Measurements from ENCODE around the gene SLC34A3. TPM values are rescaled to one million over a fixed set of nuclear protein-coding genes. Genes with fewer than 3 reads are reported as not detected.
A peak's percentile ranks its signal among the peaks of the same experiment; 100 is the strongest.

The SLC34A3 gene
- total RNA-seq, 1 donor from 2014 or later, result 0.27 TPM

DNA sequence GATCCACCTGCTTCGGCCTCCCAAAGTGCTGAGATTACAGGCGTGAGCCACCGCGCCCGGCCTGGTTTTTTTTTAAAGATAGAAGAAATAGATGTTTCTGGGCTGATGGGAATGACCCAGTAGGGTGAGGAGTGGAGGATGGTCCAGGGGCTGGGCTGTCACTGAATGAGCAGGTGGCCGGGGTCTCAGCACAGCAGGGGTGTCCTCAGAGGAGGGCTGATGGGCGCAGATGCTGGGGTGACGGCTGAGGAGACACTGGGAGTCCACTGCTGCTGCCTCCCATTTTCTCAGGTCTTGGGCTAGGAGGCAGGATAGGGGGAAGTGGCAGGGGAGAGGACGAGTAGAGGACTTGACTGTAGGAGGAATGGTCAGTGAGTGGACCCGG lies 44.5 kb downstream of the SLC34A3 start:
- no peak for DNase-seq (ENCODE audit: low spot score in 2 of 2, unreplicated experiment in 2 of 2)
- peak overlapping the region; percentile 39 for H3K27ac Mint-ChIP-seq
- H3K4me1 Mint-ChIP-seq, result peaks cover 24% of the 10 kb centered on the region
- H3K9me3 Mint-ChIP-seq, result no peaks in the 10 kb centered on the region
- no peak overlapping the region for H3K4me3 Mint-ChIP-seq
- no peak for TF ChIP-seq CTCF (IDR thresholded peaks at IDR 0.05; ENCODE audit: unreplicated experiment)
- H3K27me3 Mint-ChIP-seq (ENCODE audit: low read depth), result no peaks in the 10 kb centered on the region
- H3K36me3 Mint-ChIP-seq, result peaks cover 2% of the 10 kb centered on the region

DNA sequence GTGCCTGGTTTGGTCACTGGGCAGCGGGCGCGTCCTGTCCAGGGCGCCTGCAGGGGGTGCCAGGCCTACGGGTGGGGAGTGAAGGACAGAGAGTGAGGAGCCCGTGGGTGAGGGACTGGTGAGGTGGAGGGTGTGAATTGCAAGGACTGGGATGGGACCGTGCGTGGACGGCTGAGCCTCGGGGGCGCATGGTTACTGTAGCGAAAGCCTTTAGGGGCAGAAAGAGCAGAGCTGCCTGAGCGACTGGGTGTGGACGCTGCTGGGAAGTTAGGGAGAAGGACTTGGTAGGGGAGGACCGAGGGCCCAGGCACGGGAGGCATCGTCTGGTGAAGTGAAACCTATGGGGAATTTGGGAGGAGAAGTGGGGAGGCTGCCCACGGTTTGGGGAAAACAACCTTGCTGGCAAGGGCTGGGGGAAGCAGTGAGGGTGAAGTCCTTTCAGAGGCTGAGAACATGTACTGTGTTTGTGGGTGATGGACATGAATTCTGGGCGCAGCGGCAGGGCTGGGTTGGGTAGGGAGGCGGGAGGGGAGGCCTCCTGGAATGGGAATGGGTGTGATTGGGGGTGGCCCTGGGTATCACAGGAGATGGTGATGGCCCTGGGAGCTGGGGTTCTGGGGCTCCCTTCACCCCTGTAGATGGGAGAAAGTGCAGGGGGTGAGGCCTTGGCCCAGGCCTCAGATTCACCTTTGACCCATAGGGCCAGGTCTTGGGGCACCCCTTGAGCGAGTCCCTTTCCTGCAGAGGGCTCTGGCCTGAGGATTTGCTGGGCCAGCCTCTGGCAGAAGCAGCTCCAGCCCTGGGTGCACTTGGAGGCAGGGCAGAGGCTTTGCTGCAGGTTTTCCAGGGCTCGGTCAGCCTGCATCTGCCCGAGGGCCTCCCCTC lies 45.1 kb downstream of the SLC34A3 start:
- Mint-ChIP-seq H3K27me3 (ENCODE audit: low read depth) (no peaks in the 10 kb centered on the region), H3K36me3 (peaks cover 2% of the 10 kb centered on the region), H3K4me3 (no peak overlapping the region), H3K27ac (peak overlapping the region; percentile 61), H3K4me1 (peaks cover 24% of the 10 kb centered on the region), H3K9me3 (no peaks in the 10 kb centered on the region)
- TF ChIP-seq CTCF (IDR thresholded peaks at IDR 0.05; ENCODE audit: unreplicated experiment), result no peak
- DNase-seq (ENCODE audit: low spot score in 2 of 2, unreplicated experiment in 2 of 2), result peak in 1 of 2 experiments; percentile 35

- Mint-ChIP-seq H3K27ac (peak overlapping the region; percentile 94), H3K4me3 (peak overlapping the region; percentile 72), H3K36me3 (no peaks in the 10 kb centered on the region), H3K4me1 (peaks cover 25% of the 10 kb centered on the region), H3K27me3 (ENCODE audit: low read depth) (peaks cover 2% of the 10 kb centered on the region), H3K9me3 (no peaks in the 10 kb centered on the region)
- DNase-seq (ENCODE audit: low spot score in 2 of 2, unreplicated experiment in 2 of 2), result peak in 1 of 2 experiments; percentile 72
- TF ChIP-seq CTCF (IDR thresholded peaks at IDR 0.05; ENCODE audit: unreplicated experiment), result no peak
Measured at GRCh38 chr9:137276473-137277328, 46.0 kb downstream of the SLC34A3 start.

DNA sequence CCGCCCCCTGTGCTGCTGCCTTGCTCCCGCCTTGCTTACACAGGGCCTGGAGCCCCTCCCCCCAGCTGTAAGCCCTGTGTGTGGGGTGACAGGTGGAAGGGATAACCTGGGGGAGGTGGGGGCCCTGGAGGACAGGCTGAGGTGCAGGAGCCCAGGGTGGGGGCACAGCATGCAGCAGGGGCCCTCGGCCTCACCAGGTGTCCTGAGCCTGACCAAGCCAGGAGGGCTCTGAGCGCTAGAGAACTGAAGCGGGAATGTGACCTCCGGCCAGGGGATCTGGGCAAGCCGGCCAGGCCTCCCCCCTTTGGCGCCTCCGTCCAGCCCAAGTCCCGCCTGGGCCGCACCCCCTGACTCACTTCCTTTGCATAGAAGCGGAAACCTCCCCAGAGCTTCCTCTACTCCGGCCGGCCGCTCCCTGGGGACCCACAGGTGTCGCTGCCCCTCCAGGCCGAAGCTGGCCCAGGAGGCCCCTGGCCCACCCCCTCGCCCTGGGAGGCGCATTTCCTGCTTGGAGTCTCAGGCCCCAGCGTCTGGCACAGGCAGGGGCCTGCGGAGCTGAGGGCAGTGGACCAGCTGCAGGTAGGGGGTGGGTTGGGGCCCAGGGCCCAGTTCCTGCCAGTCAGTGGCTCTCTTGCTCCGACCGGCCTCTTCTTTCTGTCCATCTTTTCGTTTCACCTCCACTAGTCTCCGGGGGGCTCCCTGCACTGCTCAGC lies 46.8 kb downstream of the SLC34A3 start, which contains the start of gene TOR4A:
TOR4A (plus strand) TSS at position 398 of the 713 bp plus-strand sequence. CDS start 964 bp downstream, outside the sequence.
- DNase-seq (ENCODE audit: low spot score in 2 of 2, unreplicated experiment in 2 of 2), result peak in 1 of 2 experiments; percentile 53
- Mint-ChIP-seq H3K4me1 (peaks cover 26% of the 10 kb centered on the region), H3K4me3 (peak within 1 kb of the TSS; percentile 72), H3K36me3 (no peaks in the 10 kb centered on the region), H3K9me3 (no peaks in the 10 kb centered on the region), H3K27ac (peak within 1 kb of the TSS; percentile 94), H3K27me3 (ENCODE audit: low read depth) (peaks cover 9% of the 10 kb centered on the region)
- no peak for TF ChIP-seq CTCF (IDR thresholded peaks at IDR 0.05; ENCODE audit: unreplicated experiment)

DNA sequence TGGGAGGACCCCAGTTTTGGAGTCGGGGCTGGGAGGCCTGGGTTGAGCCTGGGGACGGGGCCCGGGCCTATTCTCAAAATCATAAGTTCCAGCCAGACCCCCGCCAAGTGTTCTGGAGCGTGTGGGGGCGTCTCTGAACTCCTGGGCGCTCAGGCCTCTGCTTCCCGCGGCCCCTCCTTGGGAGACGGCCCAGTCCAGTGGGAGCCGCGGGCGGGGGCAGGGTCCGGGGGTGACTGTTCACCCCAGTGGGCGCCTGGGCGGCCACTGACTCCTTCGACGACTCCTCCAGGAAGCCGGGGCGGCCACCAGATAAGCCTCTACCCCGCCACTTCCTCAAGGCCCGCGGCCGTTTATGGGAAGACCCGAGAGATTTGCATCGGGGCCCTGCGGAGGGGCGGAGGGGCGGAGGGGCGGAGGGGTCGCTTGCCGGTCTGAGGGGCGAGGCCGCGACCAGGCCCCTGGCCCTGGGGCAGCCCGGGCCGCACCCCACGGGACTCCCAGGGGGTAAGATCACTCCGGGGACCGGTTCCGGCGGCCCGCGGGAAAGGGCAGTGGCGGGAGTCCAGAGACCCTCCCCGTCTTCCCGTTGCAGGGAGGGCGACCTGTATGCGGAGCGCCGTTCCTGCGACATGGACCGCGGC lies 47.5 kb downstream of the SLC34A3 start:
- Mint-ChIP-seq H3K4me1 (peaks cover 27% of the 10 kb centered on the region), H3K4me3 (peak overlapping the region; percentile 72), H3K9me3 (no peaks in the 10 kb centered on the region), H3K27ac (no peak overlapping the region), H3K36me3 (no peaks in the 10 kb centered on the region), H3K27me3 (ENCODE audit: low read depth) (peaks cover 15% of the 10 kb centered on the region)
- peak in 1 of 2 experiments; percentile 38 for DNase-seq (ENCODE audit: low spot score in 2 of 2, unreplicated experiment in 2 of 2)
- no peak for TF ChIP-seq CTCF (IDR thresholded peaks at IDR 0.05; ENCODE audit: unreplicated experiment)
